Astrocyte (in vitro differentiated cells and primary cell): ENCODE measurements around the gene SSBP3. TPM values are rescaled to one million over a fixed set of nuclear protein-coding genes. Genes with fewer than 3 reads are reported as not detected.
A peak's percentile ranks its signal among the peaks of the same experiment; 100 is the strongest.

Source experiments
- DNase-seq: peaks from one replicate; pipeline ENCODE4 v3.0.0-alpha.2; 2010; ENCODE audit warnings: low read depth
- FAIRE-seq: peaks from 2 replicates; lab custom pipeline; 2011; peaks lifted over from hg19 to GRCh38; lab: Jason Lieb, UNC
- H2AFZ ChIP-seq: 2 replicates; pipeline ENCODE4 v1.6.0; 2012; ENCODE audit warnings: low read depth, low read length, inconsistent platforms
- H3K27ac ChIP-seq: 2 replicates; pipeline ENCODE4 v1.5.1; 2011; ENCODE audit warnings: low read depth, low read length, inconsistent platforms
- H3K27me3 ChIP-seq: 2 replicates; pipeline ENCODE4 v1.6.0; 2011; ENCODE audit warnings: low read length, inconsistent platforms; ENCODE audit not compliant: insufficient read depth
- H3K36me3 ChIP-seq: 2 replicates; pipeline ENCODE4 v1.5.1; 2011; ENCODE audit warnings: low read length, inconsistent platforms; ENCODE audit not compliant: insufficient read depth
- H3K4me1 ChIP-seq: 2 replicates; pipeline ENCODE4 v1.5.1; 2011; ENCODE audit warnings: low read length, inconsistent platforms; ENCODE audit not compliant: insufficient read depth
- H3K4me2 ChIP-seq: 2 replicates; pipeline ENCODE4 v1.6.0; 2012; ENCODE audit warnings: low read length, inconsistent platforms
- H3K4me3 ChIP-seq: 2 replicates; pipeline ENCODE4 v1.5.1; 2011; ENCODE audit warnings: low read depth, mild to moderate bottlenecking, low read length, inconsistent platforms; ENCODE audit not compliant: insufficient read depth
- H3K79me2 ChIP-seq: 2 replicates; pipeline ENCODE4 v1.6.0; 2012; ENCODE audit warnings: mild to moderate bottlenecking, low read length, inconsistent platforms; ENCODE audit not compliant: insufficient read depth
- H3K9ac ChIP-seq: 2 replicates; pipeline ENCODE4 v1.6.0; 2012; ENCODE audit warnings: mild to moderate bottlenecking, low read length, inconsistent platforms
- H3K9me3 ChIP-seq: 2 replicates; pipeline ENCODE4 v1.5.1; 2012; ENCODE audit warnings: low read depth, mild to moderate bottlenecking, low read length, inconsistent platforms; ENCODE audit not compliant: insufficient read depth
- H4K20me1 ChIP-seq: 2 replicates; pipeline ENCODE4 v1.6.0; 2012; ENCODE audit warnings: low read length, inconsistent platforms; ENCODE audit not compliant: insufficient read depth
- H3K27ac Mint-ChIP-seq: one replicate; pipeline ENCODE4 v1.8.0; 2021; ENCODE audit warnings: mild to moderate bottlenecking, mixed read lengths; ENCODE audit not compliant: unreplicated experiment
- H3K27me3 Mint-ChIP-seq: one replicate; pipeline ENCODE4 v1.8.0; 2021; ENCODE audit warnings: low read depth, mixed read lengths; ENCODE audit not compliant: unreplicated experiment
- H3K36me3 Mint-ChIP-seq: one replicate; pipeline ENCODE4 v1.8.0; 2021; ENCODE audit warnings: low read depth, mixed read lengths; ENCODE audit not compliant: unreplicated experiment
- H3K4me1 Mint-ChIP-seq: one replicate; pipeline ENCODE4 v1.8.0; 2021; ENCODE audit warnings: low read depth, mixed read lengths; ENCODE audit not compliant: unreplicated experiment
- H3K4me3 Mint-ChIP-seq: one replicate; pipeline ENCODE4 v1.8.0; 2021; ENCODE audit warnings: mild to moderate bottlenecking, moderate library complexity, mixed read lengths; ENCODE audit not compliant: unreplicated experiment
- H3K9me3 Mint-ChIP-seq: one replicate; pipeline ENCODE4 v1.8.0; 2021; ENCODE audit warnings: mild to moderate bottlenecking, mixed read lengths; ENCODE audit not compliant: unreplicated experiment
- CTCF ChIP-seq: IDR thresholded peaks from 2 replicates; pipeline ENCODE4 v1.5.1; 2011; ENCODE audit warnings: low read depth, mild to moderate bottlenecking, inconsistent platforms, low read length, moderate library complexity; ENCODE audit not compliant: insufficient read depth
- EZH2 ChIP-seq: IDR thresholded peaks from 2 replicates; pipeline ENCODE4 v1.6.1; 2012; ENCODE audit warnings: mild to moderate bottlenecking, low read length, inconsistent platforms; ENCODE audit not compliant: insufficient read depth
- total RNA-seq: library from RNA; stranded (reverse); gene quantifications from 2 replicates; pipeline ENCODE4 v1.2.1, GENCODE V29; 2021

Gene SSBP3
- total RNA-seq, 1 donor from 2014 or later = 89.8 TPM

DNA sequence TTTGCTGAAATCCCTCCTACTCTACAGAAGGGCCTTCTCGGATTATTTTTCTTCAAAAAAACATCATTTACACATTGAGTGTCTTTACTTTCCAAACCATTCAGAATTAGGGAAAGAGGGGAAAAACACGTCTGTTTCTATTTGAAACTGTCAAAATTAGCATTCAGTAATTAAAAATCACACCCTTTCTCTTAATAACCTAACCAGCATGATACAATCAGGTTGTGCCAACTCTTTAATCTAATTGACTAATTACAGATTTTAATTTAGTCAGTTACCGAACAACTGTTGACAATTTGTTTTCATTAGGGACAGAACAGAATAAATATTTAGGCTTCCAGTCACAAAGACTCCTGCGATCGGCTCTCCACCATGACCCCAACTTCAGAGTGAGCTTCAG, 18.8 kb downstream of the SSBP3 start:
- H2AFZ ChIP-seq = no peak overlapping the region
- H3K27ac ChIP-seq = no peak overlapping the region
- Mint-ChIP-seq H3K4me3 (no peak overlapping the region), H3K4me1 (peaks cover 12% of the 10 kb centered on the region), H3K36me3 (peaks cover 25% of the 10 kb centered on the region), H3K9me3 (no peaks in the 10 kb centered on the region), H3K27me3 (no peaks in the 10 kb centered on the region), H3K27ac (no peak overlapping the region)
- FAIRE-seq (no peak), DNase-seq (no peak)
- H3K79me2 ChIP-seq = peaks cover 60% of the 10 kb centered on the region
- H3K9me3 ChIP-seq = no peaks in the 10 kb centered on the region
- H3K4me2 ChIP-seq = no peak overlapping the region
- H3K36me3 ChIP-seq = peaks cover 1% of the 10 kb centered on the region
- no peak overlapping the region for H3K9ac ChIP-seq
- H3K4me1 ChIP-seq = no peaks in the 10 kb centered on the region
- no peak for TF ChIP-seq EZH2
- no peak for TF ChIP-seq CTCF
- peaks cover 91% of the 10 kb centered on the region for H4K20me1 ChIP-seq
- H3K27me3 ChIP-seq = no peaks in the 10 kb centered on the region
- H3K4me3 ChIP-seq = no peak overlapping the region

DNA sequence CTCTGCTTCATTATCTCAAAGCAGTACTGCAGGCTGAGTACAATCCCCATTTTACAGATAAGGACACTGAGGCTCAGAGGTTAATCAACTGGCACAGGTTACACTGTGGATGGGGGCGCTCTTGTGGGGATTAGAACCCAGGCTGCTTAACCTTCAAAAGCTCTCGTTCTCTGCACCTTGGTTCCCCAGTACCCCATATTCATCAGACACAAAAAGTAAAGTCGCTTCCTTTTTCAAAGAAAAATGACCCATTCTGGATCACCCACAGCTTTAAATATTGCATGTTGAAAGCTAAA, 20.5 kb downstream of the SSBP3 start:
- TF ChIP-seq CTCF (no peak), EZH2 (no peak)
- FAIRE-seq = no peak
- peaks cover 15% of the 10 kb centered on the region for H3K4me1 Mint-ChIP-seq
- H3K27ac Mint-ChIP-seq = no peak overlapping the region
- Histone ChIP-seq H3K27me3 (no peaks in the 10 kb centered on the region), H3K27ac (no peak overlapping the region), H3K9ac (no peak overlapping the region), H3K36me3 (no peaks in the 10 kb centered on the region), H3K4me1 (no peaks in the 10 kb centered on the region), H3K9me3 (no peaks in the 10 kb centered on the region), H3K4me2 (peak overlapping the region; percentile 2), H3K4me3 (no peak overlapping the region), H2AFZ (no peak overlapping the region), H4K20me1 (peaks cover 85% of the 10 kb centered on the region), H3K79me2 (peaks cover 50% of the 10 kb centered on the region)
- no peaks in the 10 kb centered on the region for H3K27me3 Mint-ChIP-seq
- no peak for DNase-seq
- H3K4me3 Mint-ChIP-seq = no peak overlapping the region
- H3K36me3 Mint-ChIP-seq = peaks cover 26% of the 10 kb centered on the region
- H3K9me3 Mint-ChIP-seq = no peaks in the 10 kb centered on the region

GRCh38 chr1:54384918-54385726, 21.1 kb downstream of the SSBP3 start:
- no peaks in the 10 kb centered on the region for H3K36me3 ChIP-seq
- peaks cover 85% of the 10 kb centered on the region for H4K20me1 ChIP-seq
- H3K4me3 ChIP-seq = no peak overlapping the region
- no peak overlapping the region for H3K27ac ChIP-seq
- peaks cover 18% of the 10 kb centered on the region for H3K4me1 Mint-ChIP-seq
- peaks cover 44% of the 10 kb centered on the region for H3K79me2 ChIP-seq
- FAIRE-seq (no peak), DNase-seq (peak; percentile 56)
- H3K9me3 Mint-ChIP-seq = no peaks in the 10 kb centered on the region
- no peak for TF ChIP-seq EZH2
- TF ChIP-seq CTCF = no peak
- no peak overlapping the region for H3K9ac ChIP-seq
- H3K4me2 ChIP-seq = peak overlapping the region; percentile 2
- no peaks in the 10 kb centered on the region for H3K27me3 ChIP-seq
- H3K4me3 Mint-ChIP-seq = no peak overlapping the region
- no peaks in the 10 kb centered on the region for H3K9me3 ChIP-seq
- H3K36me3 Mint-ChIP-seq = peaks cover 28% of the 10 kb centered on the region
- H3K4me1 ChIP-seq = no peaks in the 10 kb centered on the region
- no peaks in the 10 kb centered on the region for H3K27me3 Mint-ChIP-seq
- H2AFZ ChIP-seq = no peak overlapping the region
- peak overlapping the region; percentile 35 for H3K27ac Mint-ChIP-seq
